ENCODE results near the gene TRMT11.
"Not testable (repeated sequence)": the region's sequence is repeated elsewhere in the genome, so short reads cannot be mapped to it uniquely, and the experiment has no call there.

Gene TRMT11

GRCh38 chr6:126010040-126010439, 23.7 kb downstream of the TRMT11 start:
- no peak overlapping the region for H3K4me3 ChIP-seq (ENCODE audit: low read depth, low read length)
- no peak overlapping the region for H3K9ac ChIP-seq
- TF ChIP-seq CTCF (IDR thresholded peaks at IDR 0.05): no peak
- no peaks in the 10 kb centered on the region for H3K27me3 ChIP-seq (ENCODE audit: control insufficient read depth, insufficient read depth, low read length)
- H3K36me3 ChIP-seq (ENCODE audit: control insufficient read depth, insufficient read depth, low read length): no peaks in the 10 kb centered on the region
- H3K4me1 ChIP-seq: no peaks in the 10 kb centered on the region
- H3K9me3 ChIP-seq (ENCODE audit: control insufficient read depth, low read length): no peaks in the 10 kb centered on the region
- no peaks in the 10 kb centered on the region for H3K79me2 ChIP-seq
- H3K4me2 ChIP-seq (ENCODE audit: low read length): no peak overlapping the region
- no peak overlapping the region for H2AFZ ChIP-seq
- H3K27ac ChIP-seq: no peak overlapping the region

- no peaks in the 10 kb centered on the region for H3K9me3 ChIP-seq (ENCODE audit: control insufficient read depth, low read length)
Measured at GRCh38 chr6:126015863-126016262, 29.5 kb downstream of the TRMT11 start.

GRCh38 chr6:126016591-126016990, 30.3 kb downstream of the TRMT11 start:
- H2AFZ ChIP-seq: no peak overlapping the region
- no peaks in the 10 kb centered on the region for H3K27me3 ChIP-seq (ENCODE audit: control insufficient read depth, insufficient read depth, low read length)
- H3K79me2 ChIP-seq: no peaks in the 10 kb centered on the region
- no peaks in the 10 kb centered on the region for H3K4me1 ChIP-seq
- H3K4me3 ChIP-seq (ENCODE audit: low read depth, low read length): no peak overlapping the region
- H3K4me2 ChIP-seq (ENCODE audit: low read length): no peak overlapping the region
- H3K36me3 ChIP-seq (ENCODE audit: control insufficient read depth, insufficient read depth, low read length): no peaks in the 10 kb centered on the region
- H3K27ac ChIP-seq: no peak overlapping the region
- TF ChIP-seq CTCF (IDR thresholded peaks at IDR 0.05): no peak
- H3K9ac ChIP-seq: no peak overlapping the region
- H3K9me3 ChIP-seq (ENCODE audit: control insufficient read depth, low read length): no peaks in the 10 kb centered on the region

More at GRCh38 chr6:126015863-126016262, 29.5 kb downstream of the TRMT11 start:
- H3K9ac ChIP-seq: no peak overlapping the region
- no peak overlapping the region for H3K4me3 ChIP-seq (ENCODE audit: low read depth, low read length)
- no peak overlapping the region for H3K4me2 ChIP-seq (ENCODE audit: low read length)
- no peak overlapping the region for H2AFZ ChIP-seq
- no peaks in the 10 kb centered on the region for H3K27me3 ChIP-seq (ENCODE audit: control insufficient read depth, insufficient read depth, low read length)
- no peaks in the 10 kb centered on the region for H3K79me2 ChIP-seq
- H3K27ac ChIP-seq: no peak overlapping the region
- no peak for TF ChIP-seq CTCF (IDR thresholded peaks at IDR 0.05)
- no peaks in the 10 kb centered on the region for H3K4me1 ChIP-seq
- no peaks in the 10 kb centered on the region for H3K36me3 ChIP-seq (ENCODE audit: control insufficient read depth, insufficient read depth, low read length)

- TF ChIP-seq CTCF (IDR thresholded peaks at IDR 0.05): no peak
- Histone ChIP-seq H3K9ac (no peak overlapping the region), H2AFZ (no peak overlapping the region), H3K9me3 (ENCODE audit: control insufficient read depth, low read length) (no peaks in the 10 kb centered on the region), H3K4me3 (ENCODE audit: low read depth, low read length) (no peak overlapping the region), H3K4me2 (ENCODE audit: low read length) (no peak overlapping the region), H3K27ac (no peak overlapping the region), H3K27me3 (ENCODE audit: control insufficient read depth, insufficient read depth, low read length) (no peaks in the 10 kb centered on the region), H3K36me3 (ENCODE audit: control insufficient read depth, insufficient read depth, low read length) (no peaks in the 10 kb centered on the region), H3K4me1 (no peaks in the 10 kb centered on the region), H3K79me2 (no peaks in the 10 kb centered on the region)
Measured at GRCh38 chr6:126017668-126018067, 31.3 kb downstream of the TRMT11 start.

GRCh38 chr6:126020305-126021050, 34.1 kb downstream of the TRMT11 start:
- H3K27ac ChIP-seq: no peak overlapping the region
- no peaks in the 10 kb centered on the region for H3K79me2 ChIP-seq
- H3K4me3 ChIP-seq (ENCODE audit: low read depth, low read length): no peak overlapping the region
- H3K27me3 ChIP-seq (ENCODE audit: control insufficient read depth, insufficient read depth, low read length): no peaks in the 10 kb centered on the region
- H3K4me1 ChIP-seq: no peaks in the 10 kb centered on the region
- no peak overlapping the region for H2AFZ ChIP-seq
- H3K4me2 ChIP-seq (ENCODE audit: low read length): no peak overlapping the region
- no peak for TF ChIP-seq CTCF (IDR thresholded peaks at IDR 0.05)
- H3K36me3 ChIP-seq (ENCODE audit: control insufficient read depth, insufficient read depth, low read length): no peaks in the 10 kb centered on the region
- no peaks in the 10 kb centered on the region for H3K9me3 ChIP-seq (ENCODE audit: control insufficient read depth, low read length)
- H3K9ac ChIP-seq: no peak overlapping the region

- H2AFZ ChIP-seq; H3K9ac ChIP-seq; H3K4me2 ChIP-seq (ENCODE audit: low read length); H3K9me3 ChIP-seq (ENCODE audit: control insufficient read depth, low read length); H3K4me3 ChIP-seq (ENCODE audit: low read depth, low read length); H3K79me2 ChIP-seq; H3K4me1 ChIP-seq; H3K27me3 ChIP-seq (ENCODE audit: control insufficient read depth, insufficient read depth, low read length); H3K36me3 ChIP-seq (ENCODE audit: control insufficient read depth, insufficient read depth, low read length); H3K27ac ChIP-seq: not testable (repeated sequence)
Measured at GRCh38 chr6:126023474-126023873, 37.1 kb downstream of the TRMT11 start.

All from parathyroid adenoma (tissue), 2 donors.